ENCODE data around the gene IFFO2.
A peak's percentile ranks its signal among the peaks of the same experiment; 100 is the strongest.

IFFO2 gene

GRCh38 chr1:18917071-18917799 lies 39.2 kb downstream of the IFFO2 start:
- Histone ChIP-seq H3K9me3 (ENCODE audit: insufficient read depth, low read depth, low read length) (no peaks in the 10 kb centered on the region), H3K4ac (ENCODE audit: low read depth, low read length) (peak overlapping the region; percentile 12), H3K79me1 (ENCODE audit: low read length) (peaks cover 34% of the 10 kb centered on the region), H3K18ac (ENCODE audit: low read length) (peak overlapping the region; percentile 26), H2BK5ac (ENCODE audit: low read depth, low read length, poor library complexity) (no peak overlapping the region), H3K4me2 (ENCODE audit: low read length) (no peak overlapping the region), H2BK12ac (ENCODE audit: low read length) (peak overlapping the region; percentile 68), H3K36me3 (ENCODE audit: control insufficient read depth in 1 of 2, insufficient read depth in 2 of 2, low read length in 2 of 2) (peaks cover 43 to 47% of the 10 kb centered on the region in 2 experiments), H2AFZ (ENCODE audit: insufficient read depth, low read length, poor library complexity) (no peak overlapping the region), H2BK120ac (ENCODE audit: insufficient read depth, low read length, poor library complexity) (peak overlapping the region; percentile 75), H4K12ac (ENCODE audit: low read depth, low read length) (no peak overlapping the region), H3K27me3 (ENCODE audit: insufficient read depth, low read length) (no peaks in the 10 kb centered on the region), H3K23ac (ENCODE audit: low read length) (no peak overlapping the region), H3K27ac (ENCODE audit: low read depth, low read length) (no peak overlapping the region), H2AK5ac (ENCODE audit: low read length) (peak overlapping the region; percentile 25), H3K79me2 (ENCODE audit: control insufficient read depth, insufficient read depth, low read length, poor library complexity) (peaks cover 8% of the 10 kb centered on the region), H3K4me3 (ENCODE audit: low read depth, low read length) (no peak overlapping the region), H3K4me1 (ENCODE audit: control insufficient read depth in 1 of 2, insufficient read depth in 2 of 2, low read length in 2 of 2) (peaks cover 35 to 42% of the 10 kb centered on the region in 2 experiments), H3K14ac (ENCODE audit: low read length) (peak overlapping the region; percentile 15), H4K91ac (ENCODE audit: low read depth, low read length) (peak overlapping the region; percentile 31), H3K9ac (ENCODE audit: low read length) (no peak overlapping the region), H4K8ac (ENCODE audit: low read depth, low read length) (no peak overlapping the region)
- no CpG with 5 or more reads among the region's 30 CpGs for WGBS (ENCODE audit: extremely low coverage, insufficient coverage, insufficient read length)
- DNase-seq, result no peak

GRCh38 chr1:18915341-18915740 lies 41.1 kb downstream of the IFFO2 start:
- Histone ChIP-seq H2AFZ (ENCODE audit: insufficient read depth, low read length, poor library complexity) (no peak overlapping the region), H2BK12ac (ENCODE audit: low read length) (no peak overlapping the region), H4K91ac (ENCODE audit: low read depth, low read length) (peak overlapping the region; percentile 63), H3K9me3 (ENCODE audit: insufficient read depth, low read depth, low read length) (peaks cover 2% of the 10 kb centered on the region), H3K79me1 (ENCODE audit: low read length) (peaks cover 25% of the 10 kb centered on the region), H3K27ac (ENCODE audit: low read depth, low read length) (no peak overlapping the region), H3K18ac (ENCODE audit: low read length) (no peak overlapping the region), H2AK5ac (ENCODE audit: low read length) (no peak overlapping the region), H3K27me3 (ENCODE audit: insufficient read depth, low read length) (no peaks in the 10 kb centered on the region), H3K14ac (ENCODE audit: low read length) (no peak overlapping the region), H3K23ac (ENCODE audit: low read length) (no peak overlapping the region), H2BK5ac (ENCODE audit: low read depth, low read length, poor library complexity) (no peak overlapping the region), H3K79me2 (ENCODE audit: control insufficient read depth, insufficient read depth, low read length, poor library complexity) (peaks cover 7% of the 10 kb centered on the region), H4K12ac (ENCODE audit: low read depth, low read length) (no peak overlapping the region), H3K4me3 (ENCODE audit: low read depth, low read length) (no peak overlapping the region), H3K4me1 (ENCODE audit: control insufficient read depth in 1 of 2, insufficient read depth in 2 of 2, low read length in 2 of 2) (peaks cover 28 to 30% of the 10 kb centered on the region in 2 experiments), H3K36me3 (ENCODE audit: control insufficient read depth in 1 of 2, insufficient read depth in 2 of 2, low read length in 2 of 2) (peaks cover 51 to 53% of the 10 kb centered on the region in 2 experiments), H2BK120ac (ENCODE audit: insufficient read depth, low read length, poor library complexity) (no peak overlapping the region), H3K4ac (ENCODE audit: low read depth, low read length) (no peak overlapping the region), H4K8ac (ENCODE audit: low read depth, low read length) (no peak overlapping the region), H3K4me2 (ENCODE audit: low read length) (no peak overlapping the region), H3K9ac (ENCODE audit: low read length) (no peak overlapping the region)
- no peak for DNase-seq
- no CpG with 5 or more reads among the region's 7 CpGs for WGBS (ENCODE audit: extremely low coverage, insufficient coverage, insufficient read length)

GRCh38 chr1:18913065-18913835 lies 43.2 kb downstream of the IFFO2 start:
- peak overlapping the region; percentile 13 for H4K8ac ChIP-seq (ENCODE audit: low read depth, low read length)
- peaks cover 1% of the 10 kb centered on the region for H3K79me2 ChIP-seq (ENCODE audit: control insufficient read depth, insufficient read depth, low read length, poor library complexity)
- H3K4me2 ChIP-seq (ENCODE audit: low read length), result no peak overlapping the region
- H3K4ac ChIP-seq (ENCODE audit: low read depth, low read length), result peak overlapping the region; percentile 41
- peak overlapping the region; percentile 40 for H2BK120ac ChIP-seq (ENCODE audit: insufficient read depth, low read length, poor library complexity)
- H3K79me1 ChIP-seq (ENCODE audit: low read length), result peaks cover 13% of the 10 kb centered on the region
- H4K12ac ChIP-seq (ENCODE audit: low read depth, low read length), result peak overlapping the region; percentile 10
- no peak overlapping the region for H3K9ac ChIP-seq (ENCODE audit: low read length)
- peak overlapping the region; percentile 16 for H2BK5ac ChIP-seq (ENCODE audit: low read depth, low read length, poor library complexity)
- H3K27ac ChIP-seq (ENCODE audit: low read depth, low read length), result peak overlapping the region; percentile 11
- H3K4me1 ChIP-seq (ENCODE audit: control insufficient read depth in 1 of 2, insufficient read depth in 2 of 2, low read length in 2 of 2), result peaks cover 14 to 19% of the 10 kb centered on the region in 2 experiments
- peak overlapping the region; percentile 81 for H4K91ac ChIP-seq (ENCODE audit: low read depth, low read length)
- peak overlapping the region; percentile 44 for H3K14ac ChIP-seq (ENCODE audit: low read length)
- peak overlapping the region; percentile 21 for H2AK5ac ChIP-seq (ENCODE audit: low read length)
- no peak overlapping the region for H3K23ac ChIP-seq (ENCODE audit: low read length)
- no peak overlapping the region for H3K4me3 ChIP-seq (ENCODE audit: low read depth, low read length)
- H3K27me3 ChIP-seq (ENCODE audit: insufficient read depth, low read length), result no peaks in the 10 kb centered on the region
- peak overlapping the region; percentile 2 for H2BK12ac ChIP-seq (ENCODE audit: low read length)
- peaks cover 3% of the 10 kb centered on the region for H3K9me3 ChIP-seq (ENCODE audit: insufficient read depth, low read depth, low read length)
- peak overlapping the region; percentile 56 for H2AFZ ChIP-seq (ENCODE audit: insufficient read depth, low read length, poor library complexity)
- no CpG with 5 or more reads among the region's 22 CpGs for WGBS (ENCODE audit: extremely low coverage, insufficient coverage, insufficient read length)
- DNase-seq, result peak; percentile 73 to 75
- peak overlapping the region; percentile 7 for H3K18ac ChIP-seq (ENCODE audit: low read length)
- peaks cover 68 to 71% of the 10 kb centered on the region in 2 experiments for H3K36me3 ChIP-seq (ENCODE audit: control insufficient read depth in 1 of 2, insufficient read depth in 2 of 2, low read length in 2 of 2)

- Histone ChIP-seq H3K27ac (ENCODE audit: low read depth, low read length) (no peak overlapping the region), H3K79me2 (ENCODE audit: control insufficient read depth, insufficient read depth, low read length, poor library complexity) (no peaks in the 10 kb centered on the region), H2BK120ac (ENCODE audit: insufficient read depth, low read length, poor library complexity) (no peak overlapping the region), H4K8ac (ENCODE audit: low read depth, low read length) (no peak overlapping the region), H3K4me2 (ENCODE audit: low read length) (no peak overlapping the region), H3K79me1 (ENCODE audit: low read length) (peaks cover 6% of the 10 kb centered on the region), H3K23ac (ENCODE audit: low read length) (no peak overlapping the region), H3K18ac (ENCODE audit: low read length) (peak overlapping the region; percentile 7), H4K91ac (ENCODE audit: low read depth, low read length) (no peak overlapping the region), H3K14ac (ENCODE audit: low read length) (no peak overlapping the region), H3K4me3 (ENCODE audit: low read depth, low read length) (no peak overlapping the region), H2AK5ac (ENCODE audit: low read length) (no peak overlapping the region), H2AFZ (ENCODE audit: insufficient read depth, low read length, poor library complexity) (no peak overlapping the region), H3K9ac (ENCODE audit: low read length) (no peak overlapping the region), H3K9me3 (ENCODE audit: insufficient read depth, low read depth, low read length) (peaks cover 3% of the 10 kb centered on the region), H2BK5ac (ENCODE audit: low read depth, low read length, poor library complexity) (no peak overlapping the region), H3K27me3 (ENCODE audit: insufficient read depth, low read length) (no peaks in the 10 kb centered on the region), H3K4me1 (ENCODE audit: control insufficient read depth in 1 of 2, insufficient read depth in 2 of 2, low read length in 2 of 2) (peaks cover 9 to 14% of the 10 kb centered on the region in 2 experiments), H2BK12ac (ENCODE audit: low read length) (peak overlapping the region; percentile 12), H3K4ac (ENCODE audit: low read depth, low read length) (no peak overlapping the region), H4K12ac (ENCODE audit: low read depth, low read length) (no peak overlapping the region), H3K36me3 (ENCODE audit: control insufficient read depth in 1 of 2, insufficient read depth in 2 of 2, low read length in 2 of 2) (peaks cover 67 to 69% of the 10 kb centered on the region in 2 experiments)
- DNase-seq, result no peak
- no CpG with 5 or more reads among the region's 3 CpGs for WGBS (ENCODE audit: extremely low coverage, insufficient coverage, insufficient read length)
Observed at GRCh38 chr1:18912550-18912949, 43.9 kb downstream of the IFFO2 start.

All from trophoblast cell (in vitro differentiated cells and primary cell).